Uterus (tissue), 4 donors: Measurements from ENCODE around the gene GMPR2. TPM values are rescaled to one million over a fixed set of nuclear protein-coding genes. Genes with fewer than 3 reads are reported as not detected.

Source experiments
- DNase-seq, 2 donors: peaks; one replicate each; pipeline ENCODE4 v3.0.0-alpha.2; 2019 to 2020
- H3K27ac ChIP-seq, 2 donors: fragments of 200-600 bp; sonication (generic); 1 replicate in 1 of 2; 2 replicates in 1 of 2; pipeline ENCODE4 v1.5.1; 2016 to 2018
- H3K27me3 ChIP-seq, 2 donors: fragments of 200-600 bp; sonication (generic); one replicate each; pipeline ENCODE4 v1.5.1; 2018 to 2019; ENCODE audit warnings: control low read depth in 1 of 2
- H3K36me3 ChIP-seq, 2 donors: fragments of 200-600 bp; sonication (generic); one replicate each; pipeline ENCODE4 v1.5.1; 2019; ENCODE audit warnings: control low read depth in 1 of 2
- H3K4me1 ChIP-seq, 2 donors: fragments of 200-600 bp; sonication (generic); one replicate each; pipeline ENCODE4 v1.5.1; 2018 to 2019; ENCODE audit warnings: control low read depth in 1 of 2
- H3K4me3 ChIP-seq, 2 donors: fragments of 200-600 bp; sonication (generic); 1 replicate in 1 of 2; 2 replicates in 1 of 2; pipeline ENCODE4 v1.5.1; 2018 to 2019; ENCODE audit warnings: mild to moderate bottlenecking in 1 of 2
- H3K9me3 ChIP-seq, 2 donors: fragments of 200-600 bp; sonication (generic); one replicate each; pipeline ENCODE4 v1.5.1; 2019; ENCODE audit warnings: control low read depth in 1 of 2
- POLR2A ChIP-seq, 2 donors: fragments of 450-650 bp; IDR thresholded peaks; one replicate each; pipeline ENCODE4 v1.6.1; 2016; ENCODE audit warnings: antibody characterized with exemption in 2 of 2, mild to moderate bottlenecking in 1 of 2, moderate library complexity in 1 of 2
- intact Hi-C: fragments of 100-400 bp; cut with DNase I; formaldehyde crosslinking; loops from one replicate; pipeline ENCODE4 v1.15.1; 2023; ENCODE audit warnings: low total_unique reads
- total RNA-seq, 4 donors: library from RNA; depleted of rRNA in 3 of 4; stranded (reverse); fragments of >200 nt in 3 of 4; gene quantifications; one replicate each; pipeline versions ENCODE4 v1.1.0 to v1.2.4, GENCODE V29; 2014 to 2023
- TF ChIP-seq, protein P1 (sequence below), 4 experiments: fragments of 200-600 bp in 2 of 4; fragments of 450-650 bp in 2 of 4; sonication (generic) in 2 of 4; IDR thresholded peaks; one replicate each; pipeline ENCODE4 v1.5.1; 2016 to 2019; ENCODE audit warnings: antibody characterized with exemption in 4 of 4, mild to moderate bottlenecking in 2 of 4, moderate library complexity in 1 of 4
- donor health status: DM: yes; HTN: yes; CAD: no.

GMPR2 gene
- total RNA-seq, 4 donors from 2014 or later = 38.9 to 60.9 (median 48.8) TPM

GRCh38 chr14:24185741-24186140, 47.0 kb upstream of the GMPR2 start:
- Histone ChIP-seq H3K27me3 (no peaks in the 10 kb centered on the region), H3K4me3 (no peak overlapping the region), H3K36me3 (no peaks in the 10 kb centered on the region), H3K9me3 (no peaks in the 10 kb centered on the region), H3K27ac (no peak overlapping the region), H3K4me1 (no peaks in the 10 kb centered on the region)
- DNase-seq = no peak
- intact Hi-C loops = no loop called here
- no peak for TF ChIP-seq POLR2A (IDR thresholded peaks at IDR 0.05)
- TF ChIP-seq, protein P1, sequence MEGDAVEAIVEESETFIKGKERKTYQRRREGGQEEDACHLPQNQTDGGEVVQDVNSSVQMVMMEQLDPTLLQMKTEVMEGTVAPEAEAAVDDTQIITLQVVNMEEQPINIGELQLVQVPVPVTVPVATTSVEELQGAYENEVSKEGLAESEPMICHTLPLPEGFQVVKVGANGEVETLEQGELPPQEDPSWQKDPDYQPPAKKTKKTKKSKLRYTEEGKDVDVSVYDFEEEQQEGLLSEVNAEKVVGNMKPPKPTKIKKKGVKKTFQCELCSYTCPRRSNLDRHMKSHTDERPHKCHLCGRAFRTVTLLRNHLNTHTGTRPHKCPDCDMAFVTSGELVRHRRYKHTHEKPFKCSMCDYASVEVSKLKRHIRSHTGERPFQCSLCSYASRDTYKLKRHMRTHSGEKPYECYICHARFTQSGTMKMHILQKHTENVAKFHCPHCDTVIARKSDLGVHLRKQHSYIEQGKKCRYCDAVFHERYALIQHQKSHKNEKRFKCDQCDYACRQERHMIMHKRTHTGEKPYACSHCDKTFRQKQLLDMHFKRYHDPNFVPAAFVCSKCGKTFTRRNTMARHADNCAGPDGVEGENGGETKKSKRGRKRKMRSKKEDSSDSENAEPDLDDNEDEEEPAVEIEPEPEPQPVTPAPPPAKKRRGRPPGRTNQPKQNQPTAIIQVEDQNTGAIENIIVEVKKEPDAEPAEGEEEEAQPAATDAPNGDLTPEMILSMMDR (IDR thresholded peaks at IDR 0.05) = no peak

DNA sequence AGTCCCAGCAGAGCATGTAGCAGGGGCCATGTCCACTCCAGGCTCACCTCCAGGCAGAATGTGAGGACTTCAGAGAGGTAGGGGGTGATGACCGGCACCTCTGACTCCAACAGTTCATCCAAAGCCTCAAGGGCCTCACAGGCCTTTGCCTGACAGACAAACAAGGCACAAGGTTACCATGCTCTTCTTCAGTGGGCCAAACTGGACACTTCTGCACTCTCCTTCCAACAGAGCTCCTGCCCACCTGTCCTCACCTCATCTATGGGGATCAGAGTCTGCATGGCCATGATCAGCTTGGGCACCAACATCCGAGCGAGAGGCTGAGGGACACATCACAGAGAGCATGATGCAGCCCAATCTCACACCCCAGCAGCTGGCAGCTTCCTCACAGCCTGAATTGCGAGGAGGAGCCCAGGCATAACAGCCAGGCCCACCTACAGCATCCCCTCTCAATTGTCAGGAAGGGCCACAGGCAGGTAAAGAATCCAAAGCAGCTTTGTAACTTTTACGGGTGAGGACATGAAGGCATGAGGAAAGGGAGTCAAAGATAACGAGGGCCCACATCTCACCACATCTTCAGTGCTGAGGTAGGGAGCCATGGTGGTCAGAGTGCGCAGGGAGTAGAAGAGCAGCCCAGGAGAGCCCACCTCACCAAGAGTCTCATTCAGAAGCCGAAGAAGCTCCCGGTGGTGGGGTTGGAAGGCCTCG, 45.7 kb upstream of the GMPR2 start:
- TF ChIP-seq POLR2A (IDR thresholded peaks at IDR 0.05) = no peak
- TF ChIP-seq, protein P1 (IDR thresholded peaks at IDR 0.05) = no peak
- Histone ChIP-seq H3K9me3 (no peaks in the 10 kb centered on the region), H3K36me3 (no peaks in the 10 kb centered on the region), H3K4me1 (no peaks in the 10 kb centered on the region), H3K27me3 (no peaks in the 10 kb centered on the region), H3K27ac (no peak overlapping the region), H3K4me3 (no peak overlapping the region)
- DNase-seq = no peak
- intact Hi-C loops = no loop called here

GRCh38 chr14:24187539-24187915, 45.2 kb upstream of the GMPR2 start:
- no peaks in the 10 kb centered on the region for H3K36me3 ChIP-seq
- no peak for DNase-seq

DNA sequence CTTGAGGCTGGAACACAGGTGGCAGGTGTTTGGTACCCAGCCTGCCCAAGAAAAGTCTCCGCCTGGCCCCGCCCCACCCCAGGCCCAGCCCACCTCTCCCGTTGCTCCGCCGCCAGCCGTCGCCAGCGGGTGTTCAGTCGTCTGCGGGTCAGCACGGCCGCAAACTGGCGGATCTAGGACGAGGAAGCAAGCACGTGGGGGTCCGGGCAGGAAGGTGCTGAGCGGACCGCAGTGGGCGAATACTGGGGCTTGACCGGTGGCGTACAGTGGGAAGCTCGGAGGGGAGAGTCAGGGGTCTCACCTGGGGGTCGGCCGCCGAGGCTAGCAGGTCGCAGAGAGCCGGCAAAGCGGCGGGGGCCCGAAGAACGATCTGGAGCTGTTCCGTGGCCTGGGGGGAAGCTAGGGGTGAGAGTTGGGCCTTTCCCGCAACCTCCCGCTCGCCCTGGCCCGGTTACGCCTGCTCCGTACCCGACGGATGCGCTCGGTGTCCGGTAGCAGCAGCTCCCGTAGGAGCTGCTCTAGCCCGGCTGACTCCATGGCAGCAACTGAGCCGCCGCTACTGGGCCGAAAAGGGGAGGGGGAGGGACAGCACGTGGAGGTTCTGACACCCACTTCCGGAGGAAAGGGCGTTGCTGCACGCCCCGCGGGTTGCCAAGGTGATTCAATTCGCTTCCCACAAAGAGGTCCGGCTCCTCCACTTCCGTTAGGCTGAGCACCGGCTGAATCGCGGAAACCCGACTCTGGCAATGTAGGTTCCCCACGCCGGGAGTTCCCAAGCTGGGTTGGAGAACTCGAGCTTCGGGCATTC, 44.3 kb upstream of the GMPR2 start, which contains the start of gene IPO4:
Gene IPO4, minus strand, starts transcription at position 566 of the 808 bp plus-strand sequence. Its CDS starts 29 bp downstream, at position 537.
- TF ChIP-seq, protein P1 (IDR thresholded peaks at IDR 0.05) = peak in 1 of 4 experiments; percentile 57
- peak; percentile 47 to 55 for TF ChIP-seq POLR2A (IDR thresholded peaks at IDR 0.05)
- intact Hi-C loops = no loop called here
- Histone ChIP-seq H3K9me3 (no peaks in the 10 kb centered on the region), H3K4me1 (no peaks in the 10 kb centered on the region), H3K36me3 (no peaks in the 10 kb centered on the region), H3K4me3 (peak within 1 kb of the TSS; percentile 51 to 63), H3K27me3 (no peaks in the 10 kb centered on the region), H3K27ac (peak within 1 kb of the TSS; percentile 53 to 54)
- DNase-seq = peak; percentile 94 to 96

More at GRCh38 chr14:24187539-24187915, 45.2 kb upstream of the GMPR2 start:
- Histone ChIP-seq H3K4me1 (no peaks in the 10 kb centered on the region), H3K27ac (no peak overlapping the region), H3K27me3 (no peaks in the 10 kb centered on the region), H3K4me3 (peak overlapping the region in 1 of 2 donors; percentile 51), H3K9me3 (no peaks in the 10 kb centered on the region)
- TF ChIP-seq POLR2A (IDR thresholded peaks at IDR 0.05) = no peak
- TF ChIP-seq, protein P1 (IDR thresholded peaks at IDR 0.05) = no peak
- intact Hi-C loops = no loop called here

- H3K36me3 ChIP-seq = no peaks in the 10 kb centered on the region
- intact Hi-C loops = no loop called here
- peak overlapping the region; percentile 9 to 53 for H3K27ac ChIP-seq
- DNase-seq = no peak
- no peaks in the 10 kb centered on the region for H3K27me3 ChIP-seq
- H3K4me1 ChIP-seq = no peaks in the 10 kb centered on the region
- no peaks in the 10 kb centered on the region for H3K9me3 ChIP-seq
- TF ChIP-seq, protein P1 (IDR thresholded peaks at IDR 0.05) = no peak
- TF ChIP-seq POLR2A (IDR thresholded peaks at IDR 0.05) = no peak
- peak overlapping the region in 1 of 2 donors; percentile 63 for H3K4me3 ChIP-seq
Observed at GRCh38 chr14:24189059-24189375, 43.7 kb upstream of the GMPR2 start.
